Measurements from ENCODE around the gene TRIM45.

Gene TRIM45

GRCh38 chr1:117138561-117138960 lies 17.0 kb upstream of the TRIM45 start:
- no peak overlapping the region for H3K9ac ChIP-seq (ENCODE audit: low read length)
- no peaks in the 10 kb centered on the region for H3K9me3 ChIP-seq (ENCODE audit: insufficient read depth, low read length)
- H2AFZ ChIP-seq (ENCODE audit: low read depth, low read length): no peak overlapping the region
- H3K27me3 ChIP-seq (ENCODE audit: low read depth, low read length): no peaks in the 10 kb centered on the region
- no peak overlapping the region for H3K4me2 ChIP-seq (ENCODE audit: low read length)
- no peak for TF ChIP-seq EZH2phosphoT487 (IDR thresholded peaks at IDR 0.05; ENCODE audit: low read depth)
- no peak overlapping the region for H3K27ac ChIP-seq (ENCODE audit: low read length)
- no peaks in the 10 kb centered on the region for H3K4me1 ChIP-seq (ENCODE audit: low read length)
- H4K20me1 ChIP-seq (ENCODE audit: insufficient read depth, low read length): no peaks in the 10 kb centered on the region
- H3K79me2 ChIP-seq (ENCODE audit: low read length): no peaks in the 10 kb centered on the region
- no peak overlapping the region for H3K4me3 ChIP-seq (ENCODE audit: low read length)
- H3K36me3 ChIP-seq (replicated peaks; ENCODE audit: low read depth, low read length): no peaks in the 10 kb centered on the region

DNA sequence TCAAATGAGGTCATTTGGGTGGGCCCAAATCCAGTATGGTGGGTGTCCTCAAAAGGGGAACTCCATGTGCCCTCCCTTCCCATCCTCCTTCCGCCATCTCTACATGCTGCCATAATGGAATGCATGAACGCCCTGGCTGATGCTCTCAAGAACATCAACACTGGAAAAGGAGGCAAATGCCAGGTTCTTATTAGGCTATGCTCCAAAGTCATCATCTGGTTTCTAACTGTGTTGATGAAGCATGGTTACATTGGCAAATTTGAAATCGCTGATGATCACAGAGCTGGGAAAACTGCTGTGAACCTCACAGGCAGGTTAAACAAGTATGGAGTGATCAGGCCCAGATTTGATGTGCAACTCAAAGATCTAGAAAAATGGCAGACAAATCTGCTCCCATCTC lies 16.6 kb upstream of the TRIM45 start:
- no peaks in the 10 kb centered on the region for H3K4me1 ChIP-seq (ENCODE audit: low read length)
- H3K27ac ChIP-seq (ENCODE audit: low read length): no peak overlapping the region
- H3K27me3 ChIP-seq (ENCODE audit: low read depth, low read length): no peaks in the 10 kb centered on the region

DNA sequence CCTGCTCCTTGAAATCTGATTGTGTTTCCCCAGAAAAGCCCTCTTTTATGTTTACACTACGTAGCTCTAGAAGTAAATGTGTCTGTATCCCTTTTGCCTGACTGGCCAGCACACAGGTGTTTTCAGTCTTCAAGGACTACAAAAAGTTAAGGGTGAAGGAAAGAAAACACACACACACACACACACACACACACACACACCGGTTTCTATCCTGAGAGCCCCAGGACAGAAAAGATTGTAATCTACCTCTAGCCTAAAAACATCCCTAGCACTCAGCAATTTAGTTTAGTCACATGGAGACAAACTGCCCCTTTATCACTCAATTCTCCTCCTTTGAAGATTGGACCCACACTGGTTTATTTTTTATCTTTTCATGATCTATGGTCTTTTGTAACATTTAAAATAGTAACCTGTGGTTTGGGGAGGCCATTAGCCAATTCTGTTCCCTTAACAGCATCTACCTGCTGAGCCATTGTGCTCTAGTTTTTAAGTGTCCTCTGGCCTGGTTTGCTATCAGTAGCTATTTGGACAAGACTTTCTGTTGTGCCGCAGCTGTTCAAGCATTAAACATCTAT lies 15.8 kb upstream of the TRIM45 start:
- TF ChIP-seq, protein P1, sequence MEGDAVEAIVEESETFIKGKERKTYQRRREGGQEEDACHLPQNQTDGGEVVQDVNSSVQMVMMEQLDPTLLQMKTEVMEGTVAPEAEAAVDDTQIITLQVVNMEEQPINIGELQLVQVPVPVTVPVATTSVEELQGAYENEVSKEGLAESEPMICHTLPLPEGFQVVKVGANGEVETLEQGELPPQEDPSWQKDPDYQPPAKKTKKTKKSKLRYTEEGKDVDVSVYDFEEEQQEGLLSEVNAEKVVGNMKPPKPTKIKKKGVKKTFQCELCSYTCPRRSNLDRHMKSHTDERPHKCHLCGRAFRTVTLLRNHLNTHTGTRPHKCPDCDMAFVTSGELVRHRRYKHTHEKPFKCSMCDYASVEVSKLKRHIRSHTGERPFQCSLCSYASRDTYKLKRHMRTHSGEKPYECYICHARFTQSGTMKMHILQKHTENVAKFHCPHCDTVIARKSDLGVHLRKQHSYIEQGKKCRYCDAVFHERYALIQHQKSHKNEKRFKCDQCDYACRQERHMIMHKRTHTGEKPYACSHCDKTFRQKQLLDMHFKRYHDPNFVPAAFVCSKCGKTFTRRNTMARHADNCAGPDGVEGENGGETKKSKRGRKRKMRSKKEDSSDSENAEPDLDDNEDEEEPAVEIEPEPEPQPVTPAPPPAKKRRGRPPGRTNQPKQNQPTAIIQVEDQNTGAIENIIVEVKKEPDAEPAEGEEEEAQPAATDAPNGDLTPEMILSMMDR (IDR thresholded peaks at IDR 0.05; ENCODE audit: low read depth, low read length): no peak
- TF ChIP-seq EZH2phosphoT487 (IDR thresholded peaks at IDR 0.05; ENCODE audit: low read depth): no peak
- no peak overlapping the region for H3K4me3 ChIP-seq (ENCODE audit: low read length)
- no peaks in the 10 kb centered on the region for H3K36me3 ChIP-seq (replicated peaks; ENCODE audit: low read depth, low read length)
- H3K79me2 ChIP-seq (ENCODE audit: low read length): no peaks in the 10 kb centered on the region
- no peaks in the 10 kb centered on the region for H3K4me1 ChIP-seq (ENCODE audit: low read length)
- H3K4me2 ChIP-seq (ENCODE audit: low read length): no peak overlapping the region
- no peaks in the 10 kb centered on the region for H3K9me3 ChIP-seq (ENCODE audit: insufficient read depth, low read length)
- no peaks in the 10 kb centered on the region for H3K27me3 ChIP-seq (ENCODE audit: low read depth, low read length)
- no peak overlapping the region for H3K9ac ChIP-seq (ENCODE audit: low read length)
- H4K20me1 ChIP-seq (ENCODE audit: insufficient read depth, low read length): no peaks in the 10 kb centered on the region
- H2AFZ ChIP-seq (ENCODE audit: low read depth, low read length): no peak overlapping the region
- no peak overlapping the region for H3K27ac ChIP-seq (ENCODE audit: low read length)

More for the DNA sequence above, 16.6 kb upstream of the TRIM45 start:
- H3K4me2 ChIP-seq (ENCODE audit: low read length): no peak overlapping the region
- no peaks in the 10 kb centered on the region for H4K20me1 ChIP-seq (ENCODE audit: insufficient read depth, low read length)
- no peak overlapping the region for H2AFZ ChIP-seq (ENCODE audit: low read depth, low read length)
- H3K79me2 ChIP-seq (ENCODE audit: low read length): no peaks in the 10 kb centered on the region
- H3K4me3 ChIP-seq (ENCODE audit: low read length): no peak overlapping the region
- no peaks in the 10 kb centered on the region for H3K9me3 ChIP-seq (ENCODE audit: insufficient read depth, low read length)
- H3K36me3 ChIP-seq (replicated peaks; ENCODE audit: low read depth, low read length): no peaks in the 10 kb centered on the region
- no peak overlapping the region for H3K9ac ChIP-seq (ENCODE audit: low read length)
- TF ChIP-seq, protein P1 (IDR thresholded peaks at IDR 0.05; ENCODE audit: low read depth, low read length): no peak

DNA sequence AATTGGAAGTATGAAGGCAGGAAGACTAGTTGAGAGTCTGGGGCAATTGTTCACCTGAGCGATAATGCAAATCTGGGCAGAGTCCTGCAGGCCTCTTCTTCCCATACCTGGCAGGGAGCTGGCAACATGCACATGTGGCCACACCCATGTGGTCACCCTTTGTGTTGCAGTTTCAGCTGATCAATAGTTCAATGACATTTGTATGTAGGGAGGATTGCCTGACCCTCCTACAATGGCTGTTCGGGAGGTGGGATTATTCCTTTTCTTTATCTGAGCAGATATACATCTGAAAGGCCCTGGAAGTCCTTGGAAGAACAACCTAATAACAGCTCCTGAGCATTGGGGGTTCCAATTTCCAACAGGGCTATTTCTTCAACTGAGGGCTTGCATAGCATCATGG lies 15.2 kb upstream of the TRIM45 start:
- Histone ChIP-seq H4K20me1 (ENCODE audit: insufficient read depth, low read length) (no peaks in the 10 kb centered on the region), H3K36me3 (replicated peaks; ENCODE audit: low read depth, low read length) (no peaks in the 10 kb centered on the region), H3K9ac (ENCODE audit: low read length) (no peak overlapping the region), H3K79me2 (ENCODE audit: low read length) (no peaks in the 10 kb centered on the region), H3K27ac (ENCODE audit: low read length) (no peak overlapping the region), H3K4me1 (ENCODE audit: low read length) (no peaks in the 10 kb centered on the region), H3K4me2 (ENCODE audit: low read length) (no peak overlapping the region), H3K4me3 (ENCODE audit: low read length) (no peak overlapping the region), H3K9me3 (ENCODE audit: insufficient read depth, low read length) (no peaks in the 10 kb centered on the region), H2AFZ (ENCODE audit: low read depth, low read length) (no peak overlapping the region), H3K27me3 (ENCODE audit: low read depth, low read length) (no peaks in the 10 kb centered on the region)
- no peak for TF ChIP-seq EZH2phosphoT487 (IDR thresholded peaks at IDR 0.05; ENCODE audit: low read depth)
- TF ChIP-seq, protein P1 (IDR thresholded peaks at IDR 0.05; ENCODE audit: low read depth, low read length): no peak

Data from OCI-LY3 (cell line).